ENCODE data around the gene FOXK2. TPM values are rescaled to one million over a fixed set of nuclear protein-coding genes. Genes with fewer than 3 reads are reported as not detected.

Gene FOXK2
- total RNA-seq = 38.5 TPM

GRCh38 chr17:82518826-82519810 is at the start of gene FOXK2:
Gene FOXK2 (plus strand): TSS chr17:82519732. CDS start chr17:82519889, 157 bp downstream.

GRCh38 chr17:82648165-82648668 is 128.7 kb downstream of the FOXK2 start, which contains the start of gene WDR45B:
Gene WDR45B (minus strand): TSS chr17:82648444. CDS start chr17:82648340, 104 bp downstream.

Other genes with a start within 250 kb of the FOXK2 start
- gene CSNK1D, start 246.0 kb upstream of the FOXK2 start, total RNA-seq = 75.4 TPM
- gene CD7, start 202.1 kb upstream of the FOXK2 start, total RNA-seq = 1.4 TPM
- gene SECTM1, start 186.0 kb upstream of the FOXK2 start, total RNA-seq = 3.6 TPM
- gene TEX19, start 160.5 kb upstream of the FOXK2 start, total RNA-seq = not detected
- gene UTS2R, start 148.0 kb upstream of the FOXK2 start, total RNA-seq = 0.29 TPM
- 40.5 TPM for gene HEXD, start 101.4 kb upstream of the FOXK2 start, total RNA-seq
- gene OGFOD3, start 101.1 kb upstream of the FOXK2 start, total RNA-seq = 26.9 TPM
- 40.9 TPM for gene CYBC1, start 69.0 kb upstream of the FOXK2 start, total RNA-seq
- 50.8 TPM for gene NARF, start 61.0 kb upstream of the FOXK2 start, total RNA-seq
- 89.1 TPM for gene WDR45B, start 128.7 kb downstream of the FOXK2 start, total RNA-seq
- 21.8 TPM for gene RAB40B, start 179.0 kb downstream of the FOXK2 start, total RNA-seq
- 25.7 TPM for gene FN3KRP, start 197.0 kb downstream of the FOXK2 start, total RNA-seq
- 32.0 TPM for gene FN3K, start 215.9 kb downstream of the FOXK2 start, total RNA-seq
- gene TBCD, start 232.3 kb downstream of the FOXK2 start, total RNA-seq = 69.2 TPM